ENCODE data around the gene USH2A. TPM values are rescaled to one million over a fixed set of nuclear protein-coding genes. Genes with fewer than 3 reads are reported as not detected.

Gene USH2A
- total and polyA plus RNA-seq, 11 donors: 0.03 to 4.7 (median 1.7) TPM

DNA sequence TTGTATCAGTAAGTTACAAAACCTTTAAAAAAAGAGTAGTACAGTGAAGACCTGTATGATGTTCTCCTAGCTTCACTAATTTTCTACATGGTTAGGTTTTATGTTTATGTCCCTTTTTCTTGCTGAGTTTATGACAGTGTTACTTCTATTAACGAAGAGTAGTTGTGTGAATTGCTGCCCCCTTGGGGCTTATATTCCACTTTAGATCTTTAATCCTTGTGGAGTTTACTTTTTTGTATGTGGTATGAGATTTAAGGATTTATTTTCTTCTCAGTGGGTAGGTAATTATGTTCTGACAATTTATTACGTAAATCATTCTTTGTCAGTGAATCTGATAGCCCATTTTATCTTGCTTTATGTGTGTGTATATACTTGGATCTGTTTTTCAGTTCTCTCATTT, 841.4 kb downstream of the USH2A start:
- intact Hi-C loops (cut with DNase I): no loop called here
- WGBS, 4 donors: 88 to 95% (median 90%) methylated on average over 2 of the region's 2 CpGs
- no peaks in the 10 kb centered on the region for H3K9me3 ChIP-seq
- peaks cover 0 to 12% (median 0%) of the 10 kb centered on the region in 12 donors for H3K4me1 ChIP-seq
- H3K36me3 ChIP-seq: peaks cover 0 to 81% (median 44%) of the 10 kb centered on the region in 9 donors
- no peak for ATAC-seq
- no peaks in the 10 kb centered on the region for H3K27me3 ChIP-seq
- DNase-seq: no peak
- TF ChIP-seq POLR2A (IDR thresholded peaks at IDR 0.05): no peak
- TF ChIP-seq, protein P1, sequence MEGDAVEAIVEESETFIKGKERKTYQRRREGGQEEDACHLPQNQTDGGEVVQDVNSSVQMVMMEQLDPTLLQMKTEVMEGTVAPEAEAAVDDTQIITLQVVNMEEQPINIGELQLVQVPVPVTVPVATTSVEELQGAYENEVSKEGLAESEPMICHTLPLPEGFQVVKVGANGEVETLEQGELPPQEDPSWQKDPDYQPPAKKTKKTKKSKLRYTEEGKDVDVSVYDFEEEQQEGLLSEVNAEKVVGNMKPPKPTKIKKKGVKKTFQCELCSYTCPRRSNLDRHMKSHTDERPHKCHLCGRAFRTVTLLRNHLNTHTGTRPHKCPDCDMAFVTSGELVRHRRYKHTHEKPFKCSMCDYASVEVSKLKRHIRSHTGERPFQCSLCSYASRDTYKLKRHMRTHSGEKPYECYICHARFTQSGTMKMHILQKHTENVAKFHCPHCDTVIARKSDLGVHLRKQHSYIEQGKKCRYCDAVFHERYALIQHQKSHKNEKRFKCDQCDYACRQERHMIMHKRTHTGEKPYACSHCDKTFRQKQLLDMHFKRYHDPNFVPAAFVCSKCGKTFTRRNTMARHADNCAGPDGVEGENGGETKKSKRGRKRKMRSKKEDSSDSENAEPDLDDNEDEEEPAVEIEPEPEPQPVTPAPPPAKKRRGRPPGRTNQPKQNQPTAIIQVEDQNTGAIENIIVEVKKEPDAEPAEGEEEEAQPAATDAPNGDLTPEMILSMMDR (IDR thresholded peaks at IDR 0.05): no peak
- H3K27ac ChIP-seq: no peak overlapping the region
- no peak overlapping the region for H3K4me3 ChIP-seq
